ENCODE data around the gene OGFOD2.

OGFOD2 gene

DNA sequence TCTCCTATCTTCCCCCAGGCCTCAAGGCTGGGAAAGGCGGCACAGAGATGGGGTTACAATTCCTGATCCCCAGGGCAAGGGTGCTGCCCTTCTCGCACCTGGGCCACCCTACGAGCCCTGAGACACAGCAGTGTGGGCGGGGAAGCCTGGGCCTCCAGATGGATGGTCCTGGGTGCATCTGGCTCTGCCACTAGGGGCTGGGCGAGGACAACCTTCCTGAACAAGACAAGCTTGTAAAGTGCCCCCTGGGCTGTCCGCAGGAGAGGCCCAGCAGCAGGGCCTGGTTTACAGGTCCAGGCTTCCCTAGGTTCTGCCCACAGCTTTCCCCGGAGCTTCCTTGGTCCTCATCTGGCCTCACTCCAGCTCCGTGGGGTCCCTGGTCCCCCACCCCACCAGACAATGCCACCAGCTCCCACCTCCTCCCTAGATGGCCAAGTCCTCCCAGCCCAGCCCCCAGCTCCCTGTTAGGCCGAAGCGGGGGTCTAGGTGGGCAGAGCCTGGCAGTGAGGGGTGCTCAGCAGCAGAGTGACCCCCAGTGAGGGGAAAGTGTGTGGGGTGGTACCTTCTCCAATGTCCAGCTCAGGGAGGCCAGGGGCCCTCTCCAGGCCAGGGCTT is 14.3 kb downstream of the OGFOD2 start:
- no peak for DNase-seq

DNA sequence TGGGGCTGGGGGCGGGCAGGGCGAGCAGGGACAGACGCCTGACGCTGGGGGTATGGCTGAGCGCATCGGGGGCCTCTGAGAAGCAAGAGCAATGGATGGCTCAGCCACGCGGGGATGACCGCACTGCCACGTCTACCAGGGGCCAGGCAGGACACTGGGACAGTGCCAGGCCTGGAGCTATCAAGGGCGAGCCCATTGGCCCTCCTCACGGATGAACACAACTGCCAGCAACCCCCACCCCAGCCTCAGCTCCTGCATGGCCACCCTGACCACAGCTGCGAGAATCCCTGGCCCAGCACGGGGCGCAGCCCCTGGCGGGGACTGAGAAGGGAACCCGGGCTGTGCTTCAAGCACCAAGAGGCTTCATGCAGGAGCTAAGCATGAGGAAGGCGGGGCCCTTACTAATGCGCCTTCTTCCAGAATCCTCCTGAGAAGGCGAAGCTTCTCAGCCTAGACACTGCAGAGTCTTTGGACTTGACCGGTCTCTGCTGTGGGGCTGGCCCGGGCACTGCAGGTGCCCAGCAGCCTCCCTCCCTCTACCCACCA is 14.9 kb downstream of the OGFOD2 start:
- DNase-seq = no peak

DNA sequence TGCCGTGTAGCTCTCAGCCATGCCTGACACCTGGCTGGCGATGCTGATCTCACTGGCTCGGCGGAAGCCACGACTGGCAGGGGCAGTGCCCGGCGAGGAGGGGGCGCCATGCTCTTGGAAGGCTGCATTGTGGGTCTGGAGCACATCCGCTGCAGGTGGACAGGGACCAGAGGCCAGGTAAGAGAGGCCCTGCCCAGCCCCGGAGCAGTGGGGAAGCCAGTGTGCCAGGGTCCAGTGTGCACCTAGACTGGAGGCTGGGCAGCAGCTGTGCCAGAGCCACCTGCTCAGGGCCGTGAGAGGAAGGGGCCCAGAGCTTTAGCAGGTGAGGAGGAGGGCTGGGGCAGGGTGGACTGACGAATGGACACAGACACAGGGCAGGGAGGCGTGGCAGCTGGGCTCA is 15.5 kb downstream of the OGFOD2 start:
- DNase-seq = no peak

DNA sequence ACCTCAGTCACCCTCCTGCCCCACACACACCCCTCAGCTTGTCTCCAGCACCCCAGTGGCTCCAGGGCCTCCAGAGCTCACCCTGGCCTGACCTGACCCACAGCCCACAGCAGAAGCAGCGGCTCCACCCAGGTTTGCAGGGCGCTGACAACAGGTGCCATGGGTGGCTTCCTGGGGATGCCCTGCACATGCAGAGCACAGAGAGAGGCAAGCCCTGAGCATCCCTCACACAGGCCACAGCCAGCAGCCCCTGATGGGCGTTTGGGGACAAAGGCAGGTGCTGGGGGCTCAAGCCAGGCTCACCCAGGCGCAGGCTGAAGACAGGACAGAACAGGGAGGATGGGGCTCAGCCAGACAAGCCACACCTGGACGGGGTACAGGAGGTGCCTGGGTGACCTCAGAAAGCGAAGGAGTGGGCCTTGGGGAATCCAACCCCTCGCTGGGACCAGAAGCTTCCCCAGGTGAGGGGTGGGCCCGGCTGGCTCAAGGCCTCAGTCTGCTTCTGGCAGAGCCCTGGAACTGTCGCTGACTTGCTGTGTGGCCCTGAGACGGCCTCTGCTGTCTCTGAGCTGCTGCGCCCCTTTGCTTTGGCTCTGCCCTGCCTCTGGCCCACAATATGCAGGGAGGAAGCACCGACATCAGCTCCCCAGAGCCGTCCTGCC is 16.0 kb downstream of the OGFOD2 start:
- DNase-seq = no peak

DNA sequence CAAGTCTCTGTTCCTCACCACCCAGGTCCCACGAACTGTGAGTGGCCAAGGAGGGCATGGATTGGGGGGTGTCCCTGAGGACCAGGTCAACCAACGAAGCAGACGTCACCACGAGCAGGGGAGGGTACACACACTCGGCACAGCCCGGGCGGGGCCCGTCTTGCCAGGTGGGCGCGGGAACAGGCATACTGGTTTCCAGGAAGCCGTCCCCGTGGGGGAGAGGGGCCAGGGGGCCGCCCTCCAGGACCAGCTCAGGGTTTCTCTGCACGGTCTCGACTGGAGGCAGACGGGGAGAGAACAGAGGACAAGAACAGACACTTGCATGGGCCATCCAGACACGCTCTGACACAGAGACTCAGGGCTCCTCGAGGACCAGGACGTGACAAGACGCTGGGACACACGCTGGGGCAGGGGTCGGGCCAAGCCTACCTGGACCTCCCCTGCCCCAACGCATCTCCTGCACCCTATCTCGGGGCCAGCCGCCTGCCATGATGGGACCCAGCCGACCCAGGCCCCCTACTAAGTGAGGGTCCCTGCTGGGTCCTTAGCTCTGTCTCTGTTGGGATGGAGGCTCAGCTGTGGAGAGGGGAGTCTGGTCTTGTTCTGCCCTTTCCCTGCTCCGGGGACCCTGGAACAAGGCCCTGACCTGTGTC is 16.7 kb downstream of the OGFOD2 start:
- no peak for DNase-seq

DNA sequence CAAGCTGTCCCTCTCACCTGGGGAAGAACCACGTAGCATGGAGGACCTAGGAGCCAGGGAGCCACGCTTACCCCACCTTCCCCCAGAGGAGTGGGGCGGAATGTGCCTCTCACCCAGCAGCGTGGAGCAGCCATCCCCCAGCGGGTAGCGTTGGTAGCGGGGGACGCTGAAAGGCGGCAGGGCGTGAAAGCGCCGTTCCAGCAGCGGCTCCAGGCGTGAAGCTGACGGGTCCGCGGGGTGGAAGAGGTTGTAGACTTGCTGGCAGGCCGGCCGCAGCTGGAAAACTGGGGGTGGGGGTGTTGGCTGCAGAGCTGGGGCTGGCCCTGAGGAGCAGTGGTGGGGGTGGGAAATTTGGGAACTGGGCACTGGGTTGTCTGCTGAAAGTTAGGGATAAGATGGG is 17.3 kb downstream of the OGFOD2 start:
- no peak for DNase-seq

DNA sequence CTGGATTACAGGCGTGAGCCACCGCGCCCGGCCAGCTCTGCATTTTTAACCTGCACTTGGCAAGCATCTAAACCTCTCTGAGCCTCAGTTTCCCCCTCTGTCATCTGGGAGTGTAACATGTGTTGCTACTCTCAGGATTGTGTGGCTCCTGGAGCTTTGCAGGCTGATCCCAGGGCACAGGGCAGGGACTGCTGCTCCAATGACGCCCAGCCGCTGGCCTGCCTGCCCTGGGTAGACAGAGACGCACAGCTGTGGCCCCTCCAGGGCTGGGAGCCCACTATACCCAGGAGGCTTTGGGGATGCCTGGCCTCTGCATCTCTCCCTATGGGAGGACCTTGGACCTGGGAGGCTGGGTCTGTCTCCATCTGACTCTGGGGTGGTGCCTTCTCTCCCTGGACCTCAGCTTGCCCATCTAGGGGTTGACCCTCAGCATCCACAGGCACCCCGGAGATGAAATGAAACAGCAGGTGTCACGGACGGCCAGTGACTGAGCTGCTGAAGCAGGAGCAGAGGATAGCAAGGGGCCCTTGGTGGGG is 19.2 kb downstream of the OGFOD2 start:
- DNase-seq = no peak

DNA sequence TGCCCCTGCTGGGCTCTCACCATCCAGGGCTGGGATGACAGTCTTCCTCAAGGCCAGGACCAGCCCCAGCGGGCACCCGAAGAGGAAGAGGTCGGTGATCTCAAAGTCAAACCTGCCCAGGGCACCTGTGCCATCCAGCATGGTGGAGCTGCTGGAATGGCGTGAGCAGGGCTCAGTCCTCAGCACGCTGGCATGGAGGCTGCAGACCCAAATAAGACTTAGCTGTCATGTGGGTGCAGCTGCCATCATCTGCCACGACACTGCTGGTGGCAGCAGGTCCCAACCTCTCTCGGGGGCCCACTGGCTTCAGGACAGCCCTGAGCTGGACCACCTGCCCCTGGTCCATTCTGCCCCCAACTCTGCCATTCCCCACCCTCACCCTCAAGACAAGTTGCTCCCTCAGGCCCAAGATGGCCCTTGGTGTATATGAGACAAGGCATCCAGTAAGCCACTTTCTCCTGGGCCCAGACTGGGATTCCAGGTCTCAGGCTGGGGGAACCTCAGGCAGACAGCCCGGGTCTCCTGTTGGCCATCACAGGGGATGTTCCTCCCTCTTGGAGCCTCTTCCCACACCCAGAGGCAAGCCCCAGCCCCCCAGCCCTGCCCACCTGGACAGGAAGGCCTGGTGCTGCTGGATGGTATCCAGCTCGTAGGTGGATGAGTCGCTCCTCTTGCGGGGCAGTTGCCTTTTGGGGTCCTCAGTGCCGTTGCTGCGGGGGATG is 19.9 kb downstream of the OGFOD2 start:
- no peak for DNase-seq

DNA sequence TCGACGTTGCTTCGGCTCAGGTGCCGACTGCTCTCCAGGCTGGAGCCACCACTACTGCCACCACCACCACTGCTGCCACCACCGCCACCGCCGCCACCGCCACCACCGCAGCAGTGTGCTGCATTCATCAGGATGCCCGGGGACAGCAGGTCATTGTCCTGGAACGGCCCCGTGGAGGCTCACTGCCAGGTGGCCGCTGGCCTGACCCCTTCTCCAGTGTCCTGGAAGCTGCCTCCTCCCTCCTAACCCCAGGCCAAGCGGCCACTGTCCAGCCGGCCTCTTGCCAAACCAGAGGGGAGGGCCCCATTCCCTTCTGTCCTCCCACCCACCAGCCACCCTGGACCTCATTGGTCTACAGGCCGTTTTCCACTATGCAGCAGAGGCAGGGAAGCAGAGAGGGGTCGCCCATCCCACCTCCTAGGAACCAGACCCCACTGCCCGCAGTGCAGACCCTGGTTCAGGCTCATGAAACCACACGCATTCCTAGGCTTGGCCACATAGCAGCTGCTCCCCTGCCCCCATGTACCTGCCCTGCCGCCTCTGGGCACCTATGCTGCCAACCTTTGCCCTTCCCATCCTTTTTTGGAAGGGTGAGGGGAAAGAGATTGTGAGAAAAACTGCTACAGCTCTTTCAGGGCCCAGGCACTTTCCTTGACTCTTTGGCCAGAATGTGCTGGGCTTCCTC is 20.6 kb downstream of the OGFOD2 start:
- no peak for DNase-seq

DNA sequence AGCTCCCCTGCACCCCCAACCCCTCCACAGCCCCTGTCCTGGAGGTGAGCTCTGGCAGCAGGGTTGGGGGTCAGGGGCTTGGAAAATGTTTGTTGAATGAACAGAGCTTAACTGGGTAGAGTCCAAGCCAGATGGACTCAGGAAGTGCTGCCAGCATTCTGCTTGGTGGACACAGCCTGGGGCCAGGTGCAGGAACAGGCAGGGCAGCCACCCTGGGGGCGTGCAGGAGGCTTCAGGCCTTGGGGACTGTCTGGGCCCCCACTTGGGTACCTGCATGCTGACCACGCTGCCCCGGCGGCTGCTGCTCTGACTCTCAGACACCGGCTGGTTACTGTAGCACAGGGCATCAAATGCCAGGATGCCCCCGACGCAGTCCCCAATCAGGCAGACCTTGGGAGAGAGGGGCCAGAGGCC is 21.2 kb downstream of the OGFOD2 start:
- no peak for DNase-seq

DNA sequence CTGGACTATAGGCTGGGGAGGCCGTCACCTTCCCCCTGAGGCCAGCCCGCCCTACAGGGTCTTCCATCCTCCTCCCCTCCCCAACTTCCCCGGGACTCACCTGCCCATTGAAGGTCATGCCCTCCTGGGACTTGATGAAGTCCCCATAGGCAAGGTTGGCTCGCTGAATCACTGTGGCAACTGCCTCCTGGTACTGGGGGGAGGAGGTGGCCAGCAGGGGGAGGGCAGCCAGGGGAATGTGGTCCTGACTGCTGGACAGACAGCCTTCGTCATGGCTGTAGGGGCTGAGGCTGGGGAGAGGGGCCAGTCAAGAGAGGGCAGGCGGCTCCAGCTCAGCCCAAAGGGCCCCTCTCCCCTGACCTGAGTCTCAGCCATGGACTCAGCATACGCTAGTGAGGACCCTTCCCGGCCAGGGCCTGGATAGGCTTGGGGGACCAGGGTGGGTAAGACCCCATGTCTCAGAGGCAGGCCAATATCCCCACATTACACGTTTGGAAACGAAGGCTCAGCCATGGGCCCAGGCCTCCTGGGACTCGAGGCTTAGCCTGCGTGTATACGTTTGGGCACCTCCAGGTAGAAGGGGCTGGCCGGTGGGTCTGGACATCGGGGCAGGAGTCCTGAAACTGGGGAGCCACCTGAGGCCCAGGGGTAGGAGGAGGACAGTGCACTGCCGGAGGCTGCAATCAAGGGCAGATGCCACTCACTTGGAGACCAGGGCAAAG is 21.7 kb downstream of the OGFOD2 start:
- no peak for DNase-seq

DNA sequence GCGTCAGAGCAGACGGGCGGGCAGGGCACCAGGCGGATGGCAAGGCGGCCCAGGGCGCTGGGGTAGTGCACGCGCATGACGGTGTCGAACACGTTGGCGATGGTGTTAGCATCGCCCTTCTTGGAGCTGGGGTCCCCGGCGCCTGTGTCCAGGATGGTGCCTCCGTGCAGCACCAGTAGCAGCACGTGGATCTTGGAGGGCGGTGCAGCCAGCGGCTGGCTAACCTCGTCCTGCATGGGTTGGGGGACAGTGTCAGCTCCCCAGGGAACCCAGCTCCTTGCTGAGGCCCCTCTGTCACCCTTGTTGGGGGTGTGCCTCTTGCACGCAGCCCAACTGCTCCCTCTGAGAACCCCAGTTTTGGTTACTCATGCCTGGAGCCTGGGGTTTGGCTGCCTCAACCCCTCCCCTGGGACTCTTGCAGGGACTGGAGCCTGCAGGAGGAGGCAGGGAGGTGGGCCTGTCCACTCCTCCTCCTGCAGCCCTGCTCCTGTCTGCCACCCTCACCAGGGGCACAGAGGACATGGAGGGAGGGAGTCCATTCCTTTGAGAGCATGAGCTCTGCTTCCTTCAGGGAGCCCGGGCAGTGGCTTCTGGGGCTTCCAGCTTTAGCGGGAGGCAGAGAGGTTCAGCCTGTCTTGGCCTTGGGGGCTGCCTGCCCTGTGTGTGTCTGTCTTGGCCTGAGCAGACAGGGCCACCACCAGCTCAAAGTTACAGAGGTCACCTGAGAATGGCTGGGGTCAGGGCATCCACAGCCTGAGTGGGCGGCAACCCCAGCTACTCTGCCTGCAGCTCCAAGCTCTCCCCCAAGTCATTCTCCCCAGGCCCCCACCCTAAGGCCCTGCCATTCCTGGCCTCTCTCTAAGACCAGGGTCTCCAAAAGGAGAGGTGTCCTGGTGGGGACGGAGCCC is 22.6 kb downstream of the OGFOD2 start:
- DNase-seq = no peak

DNA sequence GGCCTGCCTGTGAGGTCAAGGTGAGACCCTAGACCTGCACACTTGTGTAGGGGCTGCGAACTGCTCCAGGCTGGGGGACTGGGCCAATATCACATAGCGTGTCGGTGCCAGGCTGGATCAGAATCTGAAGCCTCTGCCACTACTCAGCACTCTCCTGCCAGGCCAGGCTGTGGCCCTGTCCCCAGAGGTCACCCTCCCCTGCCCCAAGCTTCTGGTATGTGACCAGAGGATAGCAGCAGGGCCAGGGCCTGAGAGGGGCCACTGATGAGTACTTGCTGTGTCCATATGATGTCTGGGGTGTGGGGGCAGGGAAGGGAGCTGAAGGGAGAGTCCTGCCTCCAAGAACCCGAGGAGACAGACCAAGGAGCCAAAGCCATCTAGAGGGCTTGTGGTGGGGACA is 23.3 kb downstream of the OGFOD2 start:
- DNase-seq = no peak

DNA sequence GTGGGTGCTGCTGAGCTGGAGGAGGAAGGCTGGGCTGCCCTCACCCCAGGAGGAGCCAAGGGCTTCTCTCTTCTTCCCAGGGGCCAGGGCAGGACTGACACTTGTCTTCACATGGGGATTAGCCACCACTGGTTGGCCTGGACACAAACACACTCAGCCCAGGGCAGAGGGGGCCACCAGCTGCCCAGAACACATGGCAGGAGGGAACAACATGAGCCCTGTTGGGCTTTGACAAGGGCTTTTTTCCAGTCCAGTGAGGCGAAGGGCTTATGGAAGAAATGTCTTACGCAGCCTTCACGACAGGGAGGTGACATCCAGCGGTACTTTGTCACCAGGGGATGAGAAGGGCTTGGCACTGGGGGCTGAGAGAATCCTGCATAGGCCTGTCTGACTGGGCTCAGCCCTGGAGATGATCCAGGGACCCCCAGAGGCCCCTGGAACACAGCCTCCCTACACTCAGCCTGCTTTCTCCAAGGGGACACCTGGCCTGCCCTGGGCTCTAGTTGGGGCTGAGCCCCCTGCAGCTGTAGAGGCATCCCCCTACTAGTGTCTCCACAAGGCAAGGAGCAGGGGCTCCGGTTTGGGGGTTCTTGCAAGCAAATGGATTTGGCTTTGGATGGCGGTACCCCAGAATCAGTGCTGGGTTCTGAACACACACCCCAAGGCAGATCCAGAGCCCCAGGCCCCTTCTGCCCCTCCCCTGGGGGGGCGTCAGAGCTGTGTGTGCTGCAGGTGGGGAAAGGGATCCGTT is 24.3 kb downstream of the OGFOD2 start:
- DNase-seq = no peak

DNA sequence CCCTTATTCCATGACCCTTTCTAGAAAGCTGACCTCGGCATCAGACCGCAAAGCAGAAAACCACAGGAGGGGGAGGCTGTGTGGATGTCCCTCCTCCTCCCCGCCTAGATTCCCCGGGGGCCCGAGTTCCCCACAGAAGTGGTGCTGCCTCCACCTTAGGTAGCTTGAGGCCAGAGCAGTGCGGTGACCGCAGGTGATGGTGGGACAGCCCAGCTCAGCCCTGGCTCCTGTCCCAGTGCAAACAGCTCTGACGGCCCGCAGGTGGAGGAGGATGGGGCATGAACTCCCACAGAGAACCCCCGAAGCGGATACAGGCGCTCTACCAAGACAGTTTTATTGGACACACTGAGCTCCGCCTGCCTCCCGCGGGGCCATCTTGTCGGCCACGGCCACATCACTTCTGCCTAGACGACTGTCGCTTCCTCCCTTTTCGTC is 25.0 kb downstream of the OGFOD2 start:
- no peak for DNase-seq

DNA sequence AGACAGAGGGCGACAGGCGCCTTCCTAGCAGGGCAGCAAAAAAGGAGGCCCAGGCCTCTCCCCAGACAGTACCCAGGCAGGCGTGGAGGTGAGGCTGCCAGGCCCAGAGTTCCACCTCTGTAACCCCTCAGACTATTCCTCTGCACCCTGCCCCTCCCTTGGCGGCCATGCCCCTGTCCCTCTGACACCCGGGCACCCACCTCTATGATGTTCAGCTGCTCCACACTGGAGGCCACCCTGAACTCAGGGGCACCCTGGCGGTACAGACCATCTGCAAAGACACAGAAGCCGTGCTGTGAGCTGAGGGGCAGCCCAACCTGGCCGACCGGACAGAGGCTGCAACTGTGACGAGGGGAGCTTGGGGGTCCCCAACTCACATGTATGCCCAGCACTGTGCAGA is 25.5 kb downstream of the OGFOD2 start:
- DNase-seq = no peak

DNA sequence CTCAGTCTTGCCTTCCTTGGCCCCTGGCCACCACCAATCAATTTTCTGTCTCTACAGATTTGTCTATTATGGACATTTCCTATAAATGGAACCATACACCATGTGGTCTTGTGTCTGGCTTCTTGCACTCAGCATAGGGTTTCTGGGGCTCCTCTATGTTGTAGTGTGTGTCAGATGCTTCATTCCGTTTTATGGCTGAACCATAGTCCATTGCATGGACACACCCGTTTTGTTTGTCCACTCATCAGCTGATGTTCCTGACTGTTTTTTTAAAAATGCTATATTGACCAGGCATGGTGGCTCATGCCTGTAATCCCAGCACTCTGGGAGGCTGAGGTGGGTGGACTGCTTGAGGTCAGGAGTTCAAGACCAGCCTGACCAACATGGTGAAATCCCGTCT is 26.4 kb downstream of the OGFOD2 start:
- DNase-seq = no peak

DNA sequence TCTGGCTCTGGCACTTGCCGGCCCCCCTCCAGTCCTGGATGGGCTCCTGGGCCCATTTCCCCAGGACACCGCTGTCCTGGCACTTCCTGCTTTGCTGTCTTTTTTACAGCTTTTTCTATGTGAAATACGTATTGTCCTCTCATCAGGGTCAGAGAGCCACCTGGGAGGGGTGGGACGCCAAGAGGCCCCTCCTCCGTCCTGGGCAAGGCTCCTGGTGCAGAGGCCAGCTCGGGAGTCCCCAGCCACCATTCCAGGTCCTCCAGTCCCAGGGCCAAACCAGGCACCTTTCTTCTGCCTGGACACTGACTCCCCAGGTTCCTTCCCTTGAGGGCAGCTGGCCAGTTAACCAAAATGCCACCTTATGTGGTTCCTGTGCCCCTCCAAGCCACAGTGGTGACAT is 28.2 kb downstream of the OGFOD2 start:
- no peak for DNase-seq

DNA sequence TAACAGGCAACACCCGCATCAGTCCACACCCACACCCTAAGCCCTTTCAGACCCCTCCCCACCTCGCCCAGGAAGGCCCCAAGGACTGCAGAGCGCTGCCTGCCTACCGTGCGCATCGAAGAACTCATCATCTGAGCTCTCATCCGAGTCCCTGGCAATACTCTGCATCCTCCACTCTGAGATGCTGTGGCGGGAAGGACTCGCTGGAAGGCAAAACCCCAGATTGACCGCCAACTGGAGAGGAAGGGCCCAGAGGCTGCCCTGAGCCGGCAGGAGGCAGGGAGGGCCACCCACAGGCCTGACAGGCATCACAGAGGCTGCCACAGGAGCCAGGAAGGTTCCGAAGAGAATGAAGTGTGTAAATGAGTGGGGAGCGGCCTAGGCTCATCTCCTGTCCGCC is 29.2 kb downstream of the OGFOD2 start:
- DNase-seq = no peak

DNA sequence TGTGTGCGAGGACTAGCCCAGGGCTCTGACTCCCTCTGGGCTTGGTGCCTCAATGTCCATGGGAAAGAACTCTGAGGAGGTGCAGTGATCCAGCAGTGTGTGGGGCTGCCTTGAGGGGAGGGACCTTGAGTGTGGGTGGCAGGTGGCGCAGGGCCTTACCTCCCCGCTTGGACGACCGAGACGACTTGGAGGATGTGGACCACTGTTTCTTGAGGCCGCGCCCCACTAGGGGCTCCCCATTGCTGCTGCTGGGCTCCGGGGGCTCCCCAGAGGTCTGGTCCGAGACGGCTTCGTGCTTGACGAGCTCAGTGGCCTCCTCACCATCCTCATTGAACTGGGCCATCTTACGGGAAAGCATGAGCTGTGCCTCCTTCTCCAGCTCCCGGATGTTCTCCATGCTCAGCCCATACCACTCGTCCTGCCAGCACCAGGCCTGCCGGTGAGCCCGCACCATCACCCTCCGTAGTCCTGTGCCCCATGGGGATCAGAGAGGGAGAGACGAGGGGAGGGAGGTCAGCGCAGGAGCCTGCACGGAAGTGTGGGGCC is 30.1 kb downstream of the OGFOD2 start:
- DNase-seq = no peak
